Fibroblast of mammary gland (primary cell): ENCODE data around the gene ILF2.
A peak's percentile ranks its signal among the peaks of the same experiment; 100 is the strongest.

ENCODE experiments used
- DNase-seq: peaks from one replicate; pipeline ENCODE4 v3.0.0-alpha.2; 2010; ENCODE audit warnings: low read depth
- H3K4me3 ChIP-seq: 2 replicates; pipeline ENCODE4 v1.5.1; 2011; ENCODE audit warnings: low read depth, mild to moderate bottlenecking, low read length, moderate library complexity; ENCODE audit not compliant: control insufficient read depth
- CTCF ChIP-seq: conservative IDR thresholded peaks from 2 replicates; pipeline ENCODE4 v1.5.1; 2011; ENCODE audit warnings: low read depth, low read length, inconsistent platforms; ENCODE audit not compliant: control insufficient read depth, insufficient read depth

The ILF2 gene

GRCh38 chr1:153698020-153698922, 27.5 kb upstream of the ILF2 start:
- no peak overlapping the region for H3K4me3 ChIP-seq
- peak; percentile 83 for DNase-seq
- no peak for TF ChIP-seq CTCF

GRCh38 chr1:153697191-153698019, 26.6 kb upstream of the ILF2 start:
- H3K4me3 ChIP-seq: no peak overlapping the region
- DNase-seq: peak; percentile 80
- no peak for TF ChIP-seq CTCF

DNA sequence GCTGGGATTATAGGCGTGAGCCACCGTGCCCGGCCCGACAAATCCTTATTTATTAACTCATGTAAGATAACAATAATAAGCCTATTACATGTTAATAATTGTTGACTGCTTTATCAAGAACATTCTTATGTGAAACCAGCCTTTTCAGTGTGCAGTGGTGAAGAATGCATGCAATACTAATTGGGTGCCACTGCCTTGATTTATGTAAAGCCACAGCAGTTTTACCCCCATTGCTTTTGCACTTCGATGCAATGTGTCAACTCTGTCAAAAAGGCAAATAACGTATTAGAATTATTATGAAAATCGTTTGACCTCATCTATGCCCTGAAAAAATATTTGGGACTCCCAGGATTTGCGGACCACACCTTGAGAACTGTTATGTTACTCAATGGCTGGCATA, 25.9 kb upstream of the ILF2 start:
- DNase-seq: no peak
- no peak overlapping the region for H3K4me3 ChIP-seq
- no peak for TF ChIP-seq CTCF

- TF ChIP-seq CTCF: no peak
- H3K4me3 ChIP-seq: no peak overlapping the region
- no peak for DNase-seq
Measured at GRCh38 chr1:153693466-153693865, 22.7 kb upstream of the ILF2 start.

- H3K4me3 ChIP-seq: no peak overlapping the region
- no peak for DNase-seq
- no peak for TF ChIP-seq CTCF
Measured at GRCh38 chr1:153688736-153689328, 18.0 kb upstream of the ILF2 start.

DNA sequence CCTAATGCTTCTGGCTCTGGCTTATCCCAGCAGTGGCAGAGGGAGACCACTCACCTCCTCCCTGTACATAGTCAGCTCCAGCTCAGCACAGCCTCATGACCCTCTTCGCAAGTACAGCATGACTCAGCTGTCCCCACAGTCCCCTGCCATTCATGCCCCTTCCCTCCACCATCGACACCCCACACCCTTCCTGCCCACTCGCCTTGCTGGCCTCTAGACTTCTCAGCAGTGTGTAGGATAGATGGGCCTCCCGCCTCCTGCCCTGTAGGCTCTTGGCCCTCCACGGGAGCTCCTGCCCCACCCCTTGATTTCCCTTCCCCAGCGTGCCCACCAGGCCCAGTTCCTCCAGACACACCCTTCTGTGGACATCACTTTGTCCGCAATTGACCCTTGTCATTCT, 17.5 kb upstream of the ILF2 start:
- no peak overlapping the region for H3K4me3 ChIP-seq
- no peak for DNase-seq
- TF ChIP-seq CTCF: no peak
